H9 (cell line): ENCODE results near the gene KIAA1614. TPM values are rescaled to one million over a fixed set of nuclear protein-coding genes. Genes with fewer than 3 reads are reported as not detected.
A peak's percentile ranks its signal among the peaks of the same experiment; 100 is the strongest.

ENCODE experiments used
- DNase-seq: peaks from one replicate; pipeline ENCODE4 v3.0.0-alpha.2; 2017
- H2AFZ ChIP-seq: one replicate; pipeline ENCODE4 v1.6.1; 2013; ENCODE audit warnings: mild to moderate bottlenecking, low read length, control low read depth, moderate library complexity
- H2AK5ac ChIP-seq: 2 replicates; pipeline ENCODE4 v1.6.1; 2013; ENCODE audit warnings: low read length, control low read depth, mixed read lengths; ENCODE audit not compliant: insufficient read length
- H2BK120ac ChIP-seq: one replicate; pipeline ENCODE4 v1.6.1; 2013; ENCODE audit warnings: low read depth, mild to moderate bottlenecking, low read length, control low read depth, inconsistent platforms; ENCODE audit not compliant: poor library complexity, severe bottlenecking
- H2BK12ac ChIP-seq: 2 replicates; pipeline ENCODE4 v1.6.1; 2013; ENCODE audit warnings: low read length, control low read depth, mixed read lengths, low read depth; ENCODE audit not compliant: insufficient read length
- H2BK15ac ChIP-seq: 2 replicates; pipeline ENCODE4 v1.6.1; 2013; ENCODE audit warnings: low read depth, low read length, control low read depth
- H2BK20ac ChIP-seq: one replicate; pipeline ENCODE4 v1.6.1; 2013; ENCODE audit warnings: low read depth, mild to moderate bottlenecking, low read length, control low read depth, inconsistent platforms; ENCODE audit not compliant: poor library complexity, severe bottlenecking
- H2BK5ac ChIP-seq: 2 replicates; pipeline ENCODE4 v1.6.1; 2013; ENCODE audit warnings: low read length, control low read depth, mixed read lengths; ENCODE audit not compliant: insufficient read length
- H3K14ac ChIP-seq: 2 replicates; pipeline ENCODE4 v1.6.1; 2013; ENCODE audit warnings: low read length, control low read depth; ENCODE audit not compliant: insufficient read depth
- H3K18ac ChIP-seq: 2 replicates; pipeline ENCODE4 v1.6.1; 2013; ENCODE audit warnings: low read depth, mild to moderate bottlenecking, mixed read lengths, low read length, control low read depth; ENCODE audit not compliant: insufficient read length
- H3K23ac ChIP-seq: 2 replicates; pipeline ENCODE4 v1.6.1; 2013; ENCODE audit warnings: low read length, control low read depth, mixed read lengths, low read depth; ENCODE audit not compliant: insufficient read length
- H3K23me2 ChIP-seq: 2 replicates; pipeline ENCODE4 v1.6.1; 2013; ENCODE audit warnings: low read depth, mild to moderate bottlenecking, mixed read lengths, low read length, control low read depth; ENCODE audit not compliant: insufficient read length, poor library complexity, severe bottlenecking
- H3K27ac ChIP-seq: 2 replicates; pipeline ENCODE4 v1.5.1; 2013; ENCODE audit warnings: low read length, control low read depth, mixed read lengths, low read depth; ENCODE audit not compliant: insufficient read length
- H3K27me3 ChIP-seq: 2 replicates; pipeline ENCODE4 v1.6.1; 2013; ENCODE audit warnings: low read length, control low read depth, inconsistent platforms; ENCODE audit not compliant: insufficient read depth
- H3K4ac ChIP-seq: 2 replicates; pipeline ENCODE4 v1.6.1; 2013; ENCODE audit warnings: low read depth, mild to moderate bottlenecking, control low read depth, inconsistent platforms, low read length, moderate library complexity
- H3K4me1 ChIP-seq: 2 replicates; pipeline ENCODE4 v1.6.1; 2013; ENCODE audit warnings: low read length, control low read depth, inconsistent platforms; ENCODE audit not compliant: insufficient read depth
- H3K4me2 ChIP-seq: 2 replicates; pipeline ENCODE4 v1.6.1; 2013; ENCODE audit warnings: low read length, control low read depth, mixed read lengths; ENCODE audit not compliant: insufficient read length, insufficient read depth
- H3K56ac ChIP-seq: 2 replicates; pipeline ENCODE4 v1.6.1; 2013; ENCODE audit warnings: low read depth, mild to moderate bottlenecking, mixed read lengths, low read length, control low read depth; ENCODE audit not compliant: insufficient read length
- H3K79me1 ChIP-seq: 2 replicates; pipeline ENCODE4 v1.6.1; 2013; ENCODE audit warnings: low read depth, mild to moderate bottlenecking, moderate library complexity, low read length, control low read depth, inconsistent platforms; ENCODE audit not compliant: insufficient read depth, poor library complexity, severe bottlenecking
- H3K79me2 ChIP-seq: 2 replicates; pipeline ENCODE4 v1.6.1; 2013; ENCODE audit warnings: low read length, control low read depth, inconsistent platforms; ENCODE audit not compliant: insufficient read depth
- H3K9ac ChIP-seq: 2 replicates; pipeline ENCODE4 v1.6.1; 2013; ENCODE audit warnings: low read length, control low read depth, mixed read lengths; ENCODE audit not compliant: insufficient read length; ENCODE audit errors: extremely low read depth
- H3K9me3 ChIP-seq: one replicate; pipeline ENCODE4 v1.6.1; 2013; ENCODE audit warnings: low read depth, low read length, inconsistent platforms; ENCODE audit not compliant: control insufficient read depth
- H3T11ph ChIP-seq: one replicate; pipeline ENCODE4 v1.6.1; 2013; ENCODE audit warnings: mild to moderate bottlenecking, low read length, control low read depth, inconsistent platforms
- H4K20me1 ChIP-seq: one replicate; pipeline ENCODE4 v1.6.1; 2013; ENCODE audit not compliant: control insufficient read depth, insufficient read length, insufficient read depth
- H4K5ac ChIP-seq: 2 replicates; pipeline ENCODE4 v1.6.1; 2013; ENCODE audit warnings: low read depth, mild to moderate bottlenecking, mixed read lengths, low read length, control low read depth; ENCODE audit not compliant: insufficient read length
- H4K8ac ChIP-seq: replicated peaks from 2 replicates; pipeline ENCODE4 v1.6.1; 2013; ENCODE audit warnings: low read length, control low read depth, mixed read lengths, low read depth; ENCODE audit not compliant: insufficient read length
- H4K91ac ChIP-seq: 2 replicates; pipeline ENCODE4 v1.6.1; 2013; ENCODE audit warnings: low read depth, mild to moderate bottlenecking, moderate library complexity, mixed read lengths, low read length, control low read depth; ENCODE audit not compliant: insufficient read length
- H3K27ac Mint-ChIP-seq, 3 experiments: 2 replicates in 2 of 3; 3 replicates in 1 of 3; pipeline ENCODE4 v1.8.0; 2020 to 2021; ENCODE audit warnings: mixed read lengths in 3 of 3, mild to moderate bottlenecking in 1 of 3, moderate library complexity in 1 of 3
- H3K27me3 Mint-ChIP-seq: 2 replicates; pipeline ENCODE4 v1.8.0; 2021; ENCODE audit warnings: low read depth, mild to moderate bottlenecking, moderate library complexity, mixed read lengths
- H3K36me3 Mint-ChIP-seq, 3 experiments: 2 replicates in 2 of 3; 3 replicates in 1 of 3; pipeline ENCODE4 v1.8.0; 2020 to 2021; ENCODE audit warnings: low read depth in 3 of 3, mixed read lengths in 3 of 3; ENCODE audit not compliant: insufficient read depth in 1 of 3
- H3K4me1 Mint-ChIP-seq, 2 experiments: 2 replicates each; pipeline ENCODE4 v1.8.0; 2020; ENCODE audit warnings: mixed read lengths in 2 of 2
- H3K4me3 Mint-ChIP-seq, 2 experiments: 2 replicates in 1 of 2; 3 replicates in 1 of 2; pipeline ENCODE4 v1.8.0; 2020 to 2021; ENCODE audit warnings: mild to moderate bottlenecking in 2 of 2, mixed read lengths in 2 of 2, moderate library complexity in 1 of 2
- H3K9me3 Mint-ChIP-seq, 2 experiments: 2 replicates in 1 of 2; 3 replicates in 1 of 2; pipeline ENCODE4 v1.8.0; 2020; ENCODE audit warnings: mild to moderate bottlenecking in 2 of 2, mixed read lengths in 2 of 2, moderate library complexity in 1 of 2
- CTCF ChIP-seq: fragments of 200-600 bp; sonication (generic); conservative IDR thresholded peaks from 3 replicates; pipeline ENCODE4 v1.8.0; 2021; ENCODE audit warnings: antibody characterized with exemption, mild to moderate bottlenecking
- WGBS: extraction: QIAGEN DNeasy Blood & Tissue Kit; methylation state at CpG from one replicate; pipeline ENCODE4 v1.1.7; 2013; ENCODE audit warnings: missing lambda C conversion rate, low lambda C conversion rate, mixed read lengths; ENCODE audit not compliant: insufficient read length; ENCODE audit errors: extremely low coverage; 5-methylcytosine and 5-hydroxymethylcytosine counted together
- total RNA-seq: library from RNA; stranded (reverse); gene quantifications from 2 replicates; pipeline ENCODE4 v1.2.1, GENCODE V29; 2021

KIAA1614 gene
- total RNA-seq, 1 experiment from 2014 or later: 1.3 TPM

- no peaks in the 10 kb centered on the region for H4K20me1 ChIP-seq
- no peaks in the 10 kb centered on the region for H3K79me1 ChIP-seq
- Mint-ChIP-seq H3K4me1 (peaks cover 0 to 2% of the 10 kb centered on the region in 2 experiments; a peak in 2 of 4 replicates), H3K9me3 (no peaks in the 10 kb centered on the region), H3K27ac (no peak overlapping the region), H3K36me3 (peaks cover 0 to 4% (median 0%) of the 10 kb centered on the region in 3 experiments; a peak in 2 of 7 replicates), H3K4me3 (no peak overlapping the region), H3K27me3 (no peaks in the 10 kb centered on the region)
- no CpG with 5 or more reads among the region's 2 CpGs for WGBS
- no peak overlapping the region for H3K4ac ChIP-seq
- H4K5ac ChIP-seq: no peak overlapping the region
- no peak overlapping the region for H3K18ac ChIP-seq
- H3K23ac ChIP-seq: no peak overlapping the region
- no peak overlapping the region for H2BK12ac ChIP-seq
- H3K23me2 ChIP-seq: no peaks in the 10 kb centered on the region
- H3K9ac ChIP-seq: no peak overlapping the region
- no peak overlapping the region for H2AFZ ChIP-seq
- peak; percentile 45; the same call in 2 of the 3 replicates for TF ChIP-seq CTCF
- H3K4me2 ChIP-seq: no peak overlapping the region
- H3K27me3 ChIP-seq: no peaks in the 10 kb centered on the region
- H2BK15ac ChIP-seq: no peak overlapping the region
- no peak overlapping the region for H4K91ac ChIP-seq
- H2BK5ac ChIP-seq: no peak overlapping the region
- no peak overlapping the region for H2BK120ac ChIP-seq
- H3T11ph ChIP-seq: no peak overlapping the region
- no peak overlapping the region for H3K27ac ChIP-seq
- DNase-seq: no peak
- no peak overlapping the region for H4K8ac ChIP-seq
- no peak overlapping the region for H3K56ac ChIP-seq
- H2BK20ac ChIP-seq: no peak overlapping the region
- no peak overlapping the region for H2AK5ac ChIP-seq
- no peaks in the 10 kb centered on the region for H3K79me2 ChIP-seq
- H3K14ac ChIP-seq: no peak overlapping the region
- no peaks in the 10 kb centered on the region for H3K9me3 ChIP-seq
- no peaks in the 10 kb centered on the region for H3K4me1 ChIP-seq
These were observed 23.4 kb upstream of the KIAA1614 start for GRCh38 chr1:180889325-180889724.
